ENCODE data around the gene NRIP1.

- TF ChIP-seq PHF8 (conservative IDR thresholded peaks at IDR 0.05; ENCODE audit: low read depth, low read length) (no peak), CBX8 (IDR thresholded peaks at IDR 0.05; ENCODE audit: borderline replicate concordance, low read depth, low read length) (no peak), EZH2 (IDR thresholded peaks at IDR 0.05; ENCODE audit: low read depth, low read length, severe bottlenecking) (no peak), HDAC6 (IDR thresholded peaks at IDR 0.05; ENCODE audit: low read depth, low read length) (no peak)
- TF ChIP-seq, protein P1, sequence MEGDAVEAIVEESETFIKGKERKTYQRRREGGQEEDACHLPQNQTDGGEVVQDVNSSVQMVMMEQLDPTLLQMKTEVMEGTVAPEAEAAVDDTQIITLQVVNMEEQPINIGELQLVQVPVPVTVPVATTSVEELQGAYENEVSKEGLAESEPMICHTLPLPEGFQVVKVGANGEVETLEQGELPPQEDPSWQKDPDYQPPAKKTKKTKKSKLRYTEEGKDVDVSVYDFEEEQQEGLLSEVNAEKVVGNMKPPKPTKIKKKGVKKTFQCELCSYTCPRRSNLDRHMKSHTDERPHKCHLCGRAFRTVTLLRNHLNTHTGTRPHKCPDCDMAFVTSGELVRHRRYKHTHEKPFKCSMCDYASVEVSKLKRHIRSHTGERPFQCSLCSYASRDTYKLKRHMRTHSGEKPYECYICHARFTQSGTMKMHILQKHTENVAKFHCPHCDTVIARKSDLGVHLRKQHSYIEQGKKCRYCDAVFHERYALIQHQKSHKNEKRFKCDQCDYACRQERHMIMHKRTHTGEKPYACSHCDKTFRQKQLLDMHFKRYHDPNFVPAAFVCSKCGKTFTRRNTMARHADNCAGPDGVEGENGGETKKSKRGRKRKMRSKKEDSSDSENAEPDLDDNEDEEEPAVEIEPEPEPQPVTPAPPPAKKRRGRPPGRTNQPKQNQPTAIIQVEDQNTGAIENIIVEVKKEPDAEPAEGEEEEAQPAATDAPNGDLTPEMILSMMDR (IDR thresholded peaks at IDR 0.05; ENCODE audit: control extremely low read depth in 1 of 3, insufficient read depth in 1 of 3, low read depth in 1 of 3, low read length in 3 of 3) = peak in 1 of 3 experiments; percentile 30; a peak in 1 of 4 replicates
Measured at GRCh38 chr21:15050568-15051377, 14.0 kb downstream of the NRIP1 start.
